GM21717 (cell line): ENCODE results near the gene YAE1.

ENCODE experiments used
- ATAC-seq: cut with Tn5 transposase; IDR thresholded peaks from one replicate; pipeline ENCODE4 v1.9.1; 2021; ENCODE audit warnings: mild to moderate bottlenecking, moderate library complexity; ENCODE audit not compliant: unreplicated experiment

Gene YAE1

GRCh38 chr7:39605087-39605486, 38.9 kb downstream of the YAE1 start:
- no peak for ATAC-seq

- no peak for ATAC-seq
Observed at GRCh38 chr7:39606352-39606751, 40.1 kb downstream of the YAE1 start.

GRCh38 chr7:39606941-39607340, 40.7 kb downstream of the YAE1 start:
- no peak for ATAC-seq

GRCh38 chr7:39607865-39608264, 41.7 kb downstream of the YAE1 start:
- ATAC-seq, result no peak

GRCh38 chr7:39608278-39608677, 42.1 kb downstream of the YAE1 start:
- ATAC-seq, result no peak

- peak; percentile 47 for ATAC-seq
Observed at GRCh38 chr7:39609113-39609934, 43.1 kb downstream of the YAE1 start.

GRCh38 chr7:39609935-39610263, 43.7 kb downstream of the YAE1 start:
- no peak for ATAC-seq

GRCh38 chr7:39613577-39613976, 47.4 kb downstream of the YAE1 start:
- ATAC-seq, result no peak

- no peak for ATAC-seq
Observed at GRCh38 chr7:39614299-39614698, 48.1 kb downstream of the YAE1 start.

- ATAC-seq, result no peak
Observed at GRCh38 chr7:39615350-39615975, 49.3 kb downstream of the YAE1 start.

GRCh38 chr7:39616138-39616537, 49.9 kb downstream of the YAE1 start:
- no peak for ATAC-seq

GRCh38 chr7:39617005-39617404, 50.8 kb downstream of the YAE1 start:
- ATAC-seq, result no peak

GRCh38 chr7:39618868-39619267, 52.7 kb downstream of the YAE1 start:
- no peak for ATAC-seq

GRCh38 chr7:39620486-39620885, 54.3 kb downstream of the YAE1 start:
- ATAC-seq, result no peak

GRCh38 chr7:39621261-39621660, 55.1 kb downstream of the YAE1 start:
- ATAC-seq, result no peak

GRCh38 chr7:39621784-39622411, 55.7 kb downstream of the YAE1 start:
- ATAC-seq, result peak; percentile 32
